H1 (cell line): ENCODE results near the gene EIF2S1. TPM values are rescaled to one million over a fixed set of nuclear protein-coding genes. Genes with fewer than 3 reads are reported as not detected.

ENCODE experiments used
- CTCF ChIA-PET: fragments of 300-600 bp; sonication (Branson Sonifier 250); formaldehyde crosslinking; loops from one replicate; lab custom pipeline; 2021; ENCODE audit not compliant: partially characterized antibody; lab: Charles Lee
- POLR2A ChIA-PET: fragments of 300-600 bp; sonication (Branson Sonifier 250); formaldehyde crosslinking; loops from one replicate; lab custom pipeline; 2021; ENCODE audit warnings: inconsistent platforms; ENCODE audit not compliant: partially characterized antibody; lab: Charles Lee
- DNase-seq, 2 experiments: peaks; one replicate each; pipeline versions ENCODE4 v3.0.0 to v3.0.0-alpha.2; 2010 to 2022; ENCODE audit warnings: low spot score in 2 of 2, low read depth in 1 of 2, mixed read lengths in 1 of 2
- FAIRE-seq: peaks from 2 replicates; lab custom pipeline; 2011; peaks lifted over from hg19 to GRCh38; lab: Jason Lieb, UNC
- H2AFZ ChIP-seq: 2 replicates; pipeline ENCODE4 v1.8.1; 2012; ENCODE audit warnings: low read length, inconsistent platforms
- H2AK5ac ChIP-seq: 2 replicates; pipeline ENCODE4 v1.6.1; 2013; ENCODE audit warnings: low read depth, low read length
- H2BK120ac ChIP-seq: replicated peaks from 2 replicates; pipeline ENCODE3; 2013; ENCODE audit warnings: low read depth, low read length, inconsistent platforms
- H2BK12ac ChIP-seq: 2 replicates; pipeline ENCODE4 v1.6.1; 2013; ENCODE audit warnings: low read depth, low read length
- H2BK15ac ChIP-seq: 2 replicates; pipeline ENCODE4 v1.6.1; 2013; ENCODE audit warnings: low read length
- H2BK20ac ChIP-seq: 2 replicates; pipeline ENCODE4 v1.6.1; 2013; ENCODE audit warnings: low read length
- H2BK5ac ChIP-seq: 2 replicates; pipeline ENCODE4 v1.6.1; 2013; ENCODE audit warnings: low read depth, low read length
- H3K14ac ChIP-seq: 2 replicates; pipeline ENCODE4 v1.6.1; 2013; ENCODE audit warnings: inconsistent platforms; ENCODE audit not compliant: insufficient read length
- H3K18ac ChIP-seq: 2 replicates; pipeline ENCODE4 v1.6.1; 2013; ENCODE audit warnings: low read length; ENCODE audit errors: extremely low read depth
- H3K23ac ChIP-seq: 2 replicates; pipeline ENCODE4 v1.6.1; 2013; ENCODE audit warnings: inconsistent platforms; ENCODE audit not compliant: insufficient read length
- H3K23me2 ChIP-seq: 2 replicates; pipeline ENCODE4 v1.6.1; 2013; ENCODE audit warnings: low read depth, low read length
- H3K27ac ChIP-seq: 2 replicates; pipeline ENCODE4 v1.6.1; 2011; ENCODE audit warnings: low read depth, low read length, inconsistent platforms
- H3K27me3 ChIP-seq, 4 experiments: replicated peaks in 1 of 4; 1 replicate in 1 of 4; 2 replicates in 3 of 4; pipeline versions ENCODE4 v1.6.1 to v1.8.1; 2011 to 2013; ENCODE audit warnings: low read length in 3 of 4, mild to moderate bottlenecking in 3 of 4, inconsistent platforms in 2 of 4, mixed read lengths in 2 of 4, moderate library complexity in 1 of 4; ENCODE audit not compliant: control insufficient read depth in 3 of 4, insufficient read depth in 3 of 4; ENCODE audit errors: extremely low read depth in 1 of 4
- H3K36me3 ChIP-seq, 4 experiments: 2 replicates each; pipeline versions ENCODE4 v1.6.1 to v1.8.1; 2011 to 2013; ENCODE audit warnings: mild to moderate bottlenecking in 4 of 4, low read length in 3 of 4, moderate library complexity in 2 of 4, control low read depth in 1 of 4, inconsistent platforms in 1 of 4; ENCODE audit not compliant: insufficient read depth in 4 of 4, control insufficient read depth in 2 of 4
- H3K4ac ChIP-seq: replicated peaks from 2 replicates; pipeline ENCODE3; 2013; ENCODE audit warnings: low read length, low read depth, mixed read lengths, inconsistent platforms; ENCODE audit not compliant: insufficient read length
- H3K4me1 ChIP-seq, 4 experiments: replicated peaks in 1 of 4; 1 replicate in 1 of 4; 2 replicates in 3 of 4; pipeline versions ENCODE4 v1.6.1 to v1.8.1; 2011 to 2013; ENCODE audit warnings: low read length in 3 of 4, inconsistent platforms in 2 of 4, mixed read lengths in 1 of 4; ENCODE audit not compliant: insufficient read depth in 4 of 4, control insufficient read depth in 3 of 4
- H3K4me2 ChIP-seq, 2 experiments: 2 replicates each; pipeline versions ENCODE4 v1.6.1 to v1.8.1; 2011 to 2013; ENCODE audit warnings: low read depth in 2 of 2, low read length in 2 of 2, control low read depth in 1 of 2, inconsistent platforms in 1 of 2, mild to moderate bottlenecking in 1 of 2; ENCODE audit not compliant: insufficient read depth in 1 of 2
- H3K4me3 ChIP-seq, 4 experiments: fragments of 200-600, 300-600 bp in 1 of 4; sonication (generic), shearing (Covaris generic), sonication (Bioruptor Twin) in 1 of 4; 2 replicates each; pipeline versions ENCODE4 v1.5.1 to v1.8.1; 2011 to 2016; ENCODE audit warnings: low read length in 4 of 4, low read depth in 3 of 4, control low read depth in 2 of 4, inconsistent platforms in 2 of 4, mild to moderate bottlenecking in 2 of 4, mixed read lengths in 1 of 4, moderate library complexity in 1 of 4; ENCODE audit not compliant: insufficient read depth in 2 of 4; ENCODE audit errors: extremely low read depth in 1 of 4
- H3K56ac ChIP-seq: replicated peaks from 2 replicates; pipeline ENCODE3; 2013; ENCODE audit warnings: low read depth, mild to moderate bottlenecking, mixed read lengths, low read length, inconsistent platforms; ENCODE audit not compliant: insufficient read length
- H3K79me1 ChIP-seq: 2 replicates; pipeline ENCODE4 v1.6.1; 2013; ENCODE audit warnings: low read depth, low read length, control low read depth
- H3K79me2 ChIP-seq, 2 experiments: 2 replicates each; pipeline versions ENCODE4 v1.6.1 to v1.8.1; 2012 to 2013; ENCODE audit warnings: low read length in 2 of 2, mild to moderate bottlenecking in 2 of 2, inconsistent platforms in 1 of 2; ENCODE audit not compliant: insufficient read depth in 2 of 2, control insufficient read depth in 1 of 2
- H3K9ac ChIP-seq, 4 experiments: replicated peaks in 1 of 4; 1 replicate in 1 of 4; 2 replicates in 3 of 4; pipeline versions ENCODE4 v1.6.1 to v1.8.1; 2011 to 2013; ENCODE audit warnings: low read depth in 3 of 4, low read length in 3 of 4, control low read depth in 2 of 4, mild to moderate bottlenecking in 2 of 4, moderate library complexity in 2 of 4, inconsistent platforms in 1 of 4; ENCODE audit errors: extremely low read depth in 1 of 4
- H3K9me3 ChIP-seq, 2 experiments: 2 replicates each; pipeline versions ENCODE4 v1.6.1 to v1.8.1; 2012 to 2013; ENCODE audit warnings: mild to moderate bottlenecking in 2 of 2, moderate library complexity in 2 of 2, control low read depth in 1 of 2, inconsistent platforms in 1 of 2, low read depth in 1 of 2, low read length in 1 of 2, mixed read lengths in 1 of 2; ENCODE audit not compliant: insufficient read depth in 2 of 2
- H4K20me1 ChIP-seq, 2 experiments: replicated peaks in 1 of 2; 2 replicates each; pipeline versions ENCODE3 to v1.8.1; 2011 to 2013; ENCODE audit warnings: inconsistent platforms in 2 of 2, low read length in 2 of 2, mild to moderate bottlenecking in 1 of 2; ENCODE audit not compliant: insufficient read depth in 2 of 2, control insufficient read depth in 1 of 2
- H4K5ac ChIP-seq: 2 replicates; pipeline ENCODE4 v1.6.1; 2013; ENCODE audit warnings: low read length, low read depth, mixed read lengths, inconsistent platforms; ENCODE audit not compliant: insufficient read length
- H4K8ac ChIP-seq: 2 replicates; pipeline ENCODE4 v1.8.0; 2013; ENCODE audit warnings: mild to moderate bottlenecking, moderate library complexity, low read length, inconsistent platforms; ENCODE audit not compliant: insufficient read depth; ENCODE audit errors: extremely low read depth
- H4K91ac ChIP-seq: replicated peaks from 2 replicates; pipeline ENCODE3; 2013; ENCODE audit warnings: low read length, mixed read lengths, inconsistent platforms; ENCODE audit not compliant: insufficient read length
- CHD2 ChIP-seq: IDR thresholded peaks from 2 replicates; pipeline ENCODE4 v1.6.1; 2012; ENCODE audit warnings: low read length, improper control_type of control experiment
- EP300 ChIP-seq, 2 experiments: IDR thresholded peaks; 1 replicate in 1 of 2; 2 replicates in 1 of 2; pipeline ENCODE4 v1.6.1; 2011 to 2012; ENCODE audit warnings: low read depth in 2 of 2, low read length in 2 of 2, mild to moderate bottlenecking in 2 of 2, borderline replicate concordance in 1 of 2, inconsistent platforms in 1 of 2, moderate library complexity in 1 of 2
- KDM4A ChIP-seq: IDR thresholded peaks from one replicate; pipeline ENCODE4 v1.7.1; 2012; ENCODE audit warnings: low read depth, mild to moderate bottlenecking, moderate library complexity, low read length, inconsistent platforms; ENCODE audit not compliant: severe bottlenecking
- RFX5 ChIP-seq: IDR thresholded peaks from 2 replicates; pipeline ENCODE4 v1.6.1; 2011; ENCODE audit warnings: low read depth, low read length, improper control_type of control experiment, borderline replicate concordance
- RNF2 ChIP-seq: fragments of 200-900, 300-1000 bp; sonication (generic); IDR thresholded peaks from 2 replicates; pipeline ENCODE4 v1.7.1; 2016; ENCODE audit warnings: borderline replicate concordance, low read depth, mild to moderate bottlenecking, antibody characterized with exemption, low read length; ENCODE audit not compliant: poor library complexity, severe bottlenecking; ENCODE audit errors: missing control alignments
- YY1 ChIP-seq: IDR thresholded peaks from 2 replicates; pipeline ENCODE4 v1.6.1; 2011; ENCODE audit warnings: low read depth, mild to moderate bottlenecking, low read length
- WGBS, 2 experiments: shearing (Covaris generic) in 1 of 2; methylation state at CpG; one replicate each; pipeline versions ENCODE4 v1.1.6 to v1.1.7; 2013 to 2015; ENCODE audit warnings: low lambda C conversion rate in 2 of 2, mixed read lengths in 2 of 2, inconsistent platforms in 1 of 2, low coverage in 1 of 2, missing lambda C conversion rate in 1 of 2; ENCODE audit not compliant: insufficient replicate concordance in 2 of 2, insufficient coverage in 1 of 2, insufficient read length in 1 of 2; ENCODE audit errors: extremely low coverage in 1 of 2, missing lambda C conversion rate in 1 of 2; 5-methylcytosine and 5-hydroxymethylcytosine counted together
- polyA plus RNA-seq, 7 experiments: library from polyadenylated mRNA; depleted of rRNA in 3 of 7; stranded (reverse) in 5 of 7; unstranded in 2 of 7; fragments of >200 nt in 5 of 7; fragments of 200-250 nt in 2 of 7; gene quantifications; 1 replicate in 5 of 7; 2 replicates in 1 of 7; 4 replicates in 1 of 7; pipeline versions ENCODE4 v1.2.1 to v1.2.3, GENCODE V29; 2011 to 2013; ENCODE audit warnings: missing spikeins in 2 of 7, mixed read lengths in 2 of 7
- total RNA-seq: library from RNA; stranded (reverse); fragmentation: NEBNext Ultra II Directional; extraction: Animal tissue kit (Norgen Biotek cat#: 25700); gene quantifications from 2 replicates; pipeline ENCODE4 v1.2.1, GENCODE V29; 2021

EIF2S1 gene
- total and polyA plus RNA-seq, 2 of the 8 experiments (the other 6 are each of a cell fraction or from before 2014, with no cell fraction given) = 35.1 to 146 TPM

- no peak overlapping the region for H2BK5ac ChIP-seq
- H3K23me2 ChIP-seq = no peaks in the 10 kb centered on the region
- H2BK20ac ChIP-seq = no peak overlapping the region
- no peak overlapping the region for H2BK120ac ChIP-seq
- no peak overlapping the region for H3K4ac ChIP-seq
- no peak overlapping the region for H2BK15ac ChIP-seq
- no peak overlapping the region for H3K23ac ChIP-seq
- no peak overlapping the region for H4K5ac ChIP-seq
- H2AFZ ChIP-seq = no peak overlapping the region
- no peak overlapping the region for H2AK5ac ChIP-seq
- H3K27me3 ChIP-seq = no peaks in the 10 kb centered on the region; a peak in 1 of 7 replicates
- ChIA-PET POLR2A (interaction anchor here (0.7 to 1.7 kb wide), 2 partner anchors 100 to 165 kb away, joined by 3 to 4 read pairs; no protein-coding TSS in a partner anchor), CTCF (interaction anchor here (0.5 to 2.5 kb wide), 8 partner anchors 13 to 178 kb away, joined by 3 to 13 read pairs (median 4); no protein-coding TSS in a partner anchor)
- no peaks in the 10 kb centered on the region for H3K36me3 ChIP-seq
- H2BK12ac ChIP-seq = no peak overlapping the region
- H3K4me2 ChIP-seq = no peak overlapping the region
- FAIRE-seq (no peak), DNase-seq (no peak)
- H3K14ac ChIP-seq = no peak overlapping the region
- 0 out of 7 replicates have a peak, but pooled peaks cover 0 to 3% (median 0%) of the 10 kb centered on the region in 4 experiments for H3K4me1 ChIP-seq
- H4K20me1 ChIP-seq = no peaks in the 10 kb centered on the region
- no peak overlapping the region for H3K56ac ChIP-seq
- no peaks in the 10 kb centered on the region for H3K79me1 ChIP-seq
- H3K4me3 ChIP-seq = no peak overlapping the region
- H3K18ac ChIP-seq = no peak overlapping the region
- no peak overlapping the region for H4K91ac ChIP-seq
- WGBS, 2 experiments = 87% methylated on average over 5 of the region's 5 CpGs; no CpG with 5 or more reads in 1 of the 2 experiments
- no peak overlapping the region for H4K8ac ChIP-seq
- H3K9ac ChIP-seq = no peak overlapping the region
- no peaks in the 10 kb centered on the region for H3K79me2 ChIP-seq
- no peak overlapping the region for H3K27ac ChIP-seq
- no peaks in the 10 kb centered on the region for H3K9me3 ChIP-seq
- TF ChIP-seq CHD2 = no peak
- TF ChIP-seq RNF2 = no peak
- no peak for TF ChIP-seq EP300 (IDR thresholded peaks at IDR 0.05; ENCODE audit: borderline replicate concordance in 1 of 2, low read depth in 2 of 2, low read length in 2 of 2)
- TF ChIP-seq RFX5 = no peak
- no peak for TF ChIP-seq YY1
- no peak for TF ChIP-seq KDM4A
Observed at GRCh38 chr14:67405771-67406170, 45.6 kb downstream of the EIF2S1 start.
